Neural crest cell (in vitro differentiated cells): ENCODE data around the gene SMC1B. TPM values are rescaled to one million over a fixed set of nuclear protein-coding genes. Genes with fewer than 3 reads are reported as not detected.

Experiments
- DNase-seq: peaks from one replicate; pipeline ENCODE4 v3.0.0; 2021; ENCODE audit warnings: low read depth, mixed read lengths, low spot score
- H3K27ac Mint-ChIP-seq: one replicate; pipeline ENCODE4 v1.8.0; 2021; ENCODE audit warnings: mild to moderate bottlenecking, mixed read lengths; ENCODE audit not compliant: unreplicated experiment
- H3K27me3 Mint-ChIP-seq: 2 replicates; pipeline ENCODE4 v1.8.0; 2021; ENCODE audit warnings: low read depth, mild to moderate bottlenecking, mixed read lengths
- H3K36me3 Mint-ChIP-seq: 2 replicates; pipeline ENCODE4 v1.8.0; 2021; ENCODE audit warnings: low read depth, mild to moderate bottlenecking, mixed read lengths
- H3K4me1 Mint-ChIP-seq: 2 replicates; pipeline ENCODE4 v1.8.0; 2021; ENCODE audit warnings: mixed read lengths
- H3K4me3 Mint-ChIP-seq: one replicate; pipeline ENCODE4 v1.8.0; 2021; ENCODE audit warnings: mild to moderate bottlenecking, mixed read lengths
- H3K9me3 Mint-ChIP-seq: 2 replicates; pipeline ENCODE4 v1.8.0; 2021; ENCODE audit warnings: mixed read lengths
- total RNA-seq: library from RNA; stranded (reverse); gene quantifications from 2 replicates; pipeline ENCODE4 v1.2.1, GENCODE V29; 2021
- TF ChIP-seq, protein P1 (sequence below): fragments of 200-600 bp; sonication (generic); conservative IDR thresholded peaks from 2 replicates; pipeline ENCODE4 v1.5.0; 2021; ENCODE audit warnings: antibody characterized with exemption, mild to moderate bottlenecking

The SMC1B gene
- total RNA-seq, 1 donor from 2014 or later: not detected

DNA sequence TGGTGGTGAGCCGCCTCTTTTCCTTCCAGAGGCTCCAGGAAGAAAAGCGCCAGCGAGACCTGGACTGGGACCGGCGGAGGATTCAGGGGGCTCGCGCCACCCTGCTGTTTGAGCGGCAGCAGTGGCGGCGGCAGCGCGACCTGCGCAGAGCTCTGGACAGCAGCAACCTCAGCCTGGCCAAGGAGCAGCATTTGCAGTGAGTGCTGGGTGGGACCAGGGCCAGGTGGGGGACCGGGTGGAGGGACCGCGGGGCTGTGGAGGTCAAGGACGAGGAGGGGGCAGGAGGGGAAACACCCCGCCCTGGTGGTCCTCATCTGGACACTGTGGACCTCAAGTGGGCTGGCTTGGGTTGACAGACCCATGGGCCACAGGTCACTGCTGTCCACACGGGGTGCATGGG is 17.5 kb upstream of the SMC1B start:
- Mint-ChIP-seq H3K4me1 (peaks cover 10% of the 10 kb centered on the region), H3K4me3 (no peak overlapping the region), H3K27ac (no peak overlapping the region), H3K36me3 (peaks cover 4% of the 10 kb centered on the region), H3K9me3 (peaks cover 6% of the 10 kb centered on the region), H3K27me3 (no peaks in the 10 kb centered on the region)
- TF ChIP-seq, protein P1, sequence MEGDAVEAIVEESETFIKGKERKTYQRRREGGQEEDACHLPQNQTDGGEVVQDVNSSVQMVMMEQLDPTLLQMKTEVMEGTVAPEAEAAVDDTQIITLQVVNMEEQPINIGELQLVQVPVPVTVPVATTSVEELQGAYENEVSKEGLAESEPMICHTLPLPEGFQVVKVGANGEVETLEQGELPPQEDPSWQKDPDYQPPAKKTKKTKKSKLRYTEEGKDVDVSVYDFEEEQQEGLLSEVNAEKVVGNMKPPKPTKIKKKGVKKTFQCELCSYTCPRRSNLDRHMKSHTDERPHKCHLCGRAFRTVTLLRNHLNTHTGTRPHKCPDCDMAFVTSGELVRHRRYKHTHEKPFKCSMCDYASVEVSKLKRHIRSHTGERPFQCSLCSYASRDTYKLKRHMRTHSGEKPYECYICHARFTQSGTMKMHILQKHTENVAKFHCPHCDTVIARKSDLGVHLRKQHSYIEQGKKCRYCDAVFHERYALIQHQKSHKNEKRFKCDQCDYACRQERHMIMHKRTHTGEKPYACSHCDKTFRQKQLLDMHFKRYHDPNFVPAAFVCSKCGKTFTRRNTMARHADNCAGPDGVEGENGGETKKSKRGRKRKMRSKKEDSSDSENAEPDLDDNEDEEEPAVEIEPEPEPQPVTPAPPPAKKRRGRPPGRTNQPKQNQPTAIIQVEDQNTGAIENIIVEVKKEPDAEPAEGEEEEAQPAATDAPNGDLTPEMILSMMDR: no peak
- DNase-seq: no peak

DNA sequence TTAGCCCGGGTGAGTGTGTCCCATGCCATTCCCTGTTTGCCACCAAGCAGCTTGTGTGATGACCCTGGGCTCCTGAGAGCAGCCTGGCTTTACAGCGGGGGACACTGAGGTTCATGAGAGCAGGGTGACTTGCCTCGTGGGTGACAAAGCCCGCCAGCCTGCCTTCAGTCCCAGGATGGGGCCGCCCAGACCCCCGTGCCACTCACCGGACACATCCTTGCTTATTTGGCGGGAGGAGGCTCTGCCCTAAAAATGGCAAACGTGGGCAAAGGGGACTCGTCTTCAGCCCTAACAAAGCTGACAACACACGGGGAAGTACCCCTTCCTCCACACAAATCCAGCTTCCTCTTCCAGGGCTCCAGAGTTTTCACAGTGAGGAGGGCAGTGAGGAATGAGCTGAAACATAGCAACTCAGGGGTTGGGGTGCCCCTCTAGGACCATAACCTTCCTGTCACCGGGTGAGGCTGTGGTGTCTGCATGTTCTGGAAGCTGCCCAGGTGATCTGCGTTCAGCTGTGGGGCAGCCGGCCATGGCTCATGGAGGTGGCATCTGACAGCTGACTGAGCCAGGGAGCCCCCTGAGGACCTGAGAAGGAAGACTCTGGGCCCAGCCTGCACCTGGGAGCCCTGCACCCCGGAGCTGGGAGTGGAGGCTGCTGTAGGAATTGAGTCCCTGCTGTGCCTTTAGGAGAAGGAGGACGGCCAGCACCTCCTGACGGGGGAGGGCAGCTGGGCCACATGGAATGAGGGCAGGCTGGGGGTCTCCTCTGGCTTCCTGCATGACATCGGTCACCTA is 16.8 kb upstream of the SMC1B start:
- TF ChIP-seq, protein P1: no peak
- Mint-ChIP-seq H3K4me3 (no peak overlapping the region), H3K27ac (no peak overlapping the region), H3K9me3 (peaks cover 6% of the 10 kb centered on the region), H3K4me1 (peaks cover 3% of the 10 kb centered on the region), H3K27me3 (no peaks in the 10 kb centered on the region), H3K36me3 (peaks cover 4% of the 10 kb centered on the region)
- no peak for DNase-seq

DNA sequence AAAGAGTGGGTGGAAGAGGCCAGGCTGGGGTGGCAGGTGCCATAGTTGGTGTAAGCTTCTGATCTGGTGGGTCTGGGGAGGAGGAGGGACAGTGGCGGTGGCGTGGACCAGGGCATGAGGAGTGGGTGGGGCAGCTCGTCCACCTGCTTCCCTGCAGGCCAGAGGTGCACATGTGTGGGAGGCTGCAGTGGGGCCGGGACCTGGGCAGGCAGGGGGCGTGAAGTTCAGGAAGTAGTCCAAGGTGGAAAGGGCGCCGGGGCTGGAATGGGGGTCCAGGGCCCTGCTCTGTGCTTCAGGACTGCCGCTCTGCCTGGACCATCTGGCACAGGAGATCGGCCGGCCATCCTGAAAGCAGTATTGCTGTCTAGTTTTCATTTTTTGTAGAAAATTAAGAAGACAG is 16.0 kb upstream of the SMC1B start:
- no peak overlapping the region for H3K4me3 Mint-ChIP-seq
- TF ChIP-seq, protein P1: no peak

DNA sequence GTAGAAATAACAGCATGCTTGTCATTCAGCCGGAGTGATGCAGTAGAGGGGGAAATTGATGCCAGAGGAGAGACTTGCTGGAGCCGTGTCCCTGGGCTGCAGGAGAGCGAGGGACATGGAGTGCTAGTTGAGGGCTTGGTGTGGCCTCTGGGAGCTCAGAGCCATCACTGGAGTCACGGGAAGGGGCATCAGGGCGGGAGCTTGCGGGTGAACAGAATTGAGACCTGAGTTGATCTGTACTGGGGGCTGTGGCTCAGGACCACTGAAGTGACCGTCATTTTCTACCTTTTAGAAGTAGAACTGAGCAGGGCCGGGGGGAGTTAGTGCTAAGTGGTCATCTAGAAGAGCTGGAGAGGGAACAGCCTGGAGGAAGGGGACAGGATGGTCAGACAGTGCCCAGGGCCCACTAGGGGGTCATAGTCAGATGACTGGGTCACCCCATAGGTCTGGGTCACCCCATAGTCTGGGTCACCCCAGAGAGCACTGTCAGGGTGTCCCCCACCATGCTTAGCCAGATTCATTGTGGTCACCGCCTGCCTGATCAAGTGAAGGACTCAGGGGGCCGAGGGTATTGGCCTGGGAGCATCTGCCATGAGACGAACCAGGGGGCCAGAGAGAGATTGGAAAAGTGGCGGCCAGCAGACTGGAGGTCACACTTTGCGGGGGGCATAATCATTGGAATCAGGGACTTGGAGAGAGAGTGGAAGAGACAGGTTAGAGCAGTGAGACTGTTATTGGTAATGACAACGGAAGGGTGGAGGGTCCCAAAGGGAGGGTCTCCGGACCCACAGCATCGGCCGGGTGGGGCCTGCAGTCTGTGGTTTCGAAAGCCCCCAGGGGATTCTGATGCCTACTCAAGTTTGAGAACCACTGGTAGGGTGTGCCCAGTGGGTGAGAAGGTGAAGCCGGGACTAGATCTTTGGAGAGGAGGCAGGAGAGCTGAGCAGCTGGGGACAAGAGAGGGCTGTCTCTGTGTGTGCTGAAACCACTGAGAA is 15.3 kb upstream of the SMC1B start:
- peak overlapping the region; percentile 14 for H3K27ac Mint-ChIP-seq
- H3K27me3 Mint-ChIP-seq: no peaks in the 10 kb centered on the region
- H3K9me3 Mint-ChIP-seq: peaks cover 6% of the 10 kb centered on the region
- H3K4me1 Mint-ChIP-seq: no peaks in the 10 kb centered on the region
- DNase-seq: no peak
- no peak overlapping the region for H3K4me3 Mint-ChIP-seq
- TF ChIP-seq, protein P1: no peak
- peaks cover 4% of the 10 kb centered on the region for H3K36me3 Mint-ChIP-seq

More for the DNA sequence above, 16.0 kb upstream of the SMC1B start:
- H3K27ac Mint-ChIP-seq: peak overlapping the region; percentile 14
- H3K9me3 Mint-ChIP-seq: peaks cover 6% of the 10 kb centered on the region
- H3K4me1 Mint-ChIP-seq: no peaks in the 10 kb centered on the region
- no peak for DNase-seq
- no peaks in the 10 kb centered on the region for H3K27me3 Mint-ChIP-seq
- peaks cover 4% of the 10 kb centered on the region for H3K36me3 Mint-ChIP-seq

DNA sequence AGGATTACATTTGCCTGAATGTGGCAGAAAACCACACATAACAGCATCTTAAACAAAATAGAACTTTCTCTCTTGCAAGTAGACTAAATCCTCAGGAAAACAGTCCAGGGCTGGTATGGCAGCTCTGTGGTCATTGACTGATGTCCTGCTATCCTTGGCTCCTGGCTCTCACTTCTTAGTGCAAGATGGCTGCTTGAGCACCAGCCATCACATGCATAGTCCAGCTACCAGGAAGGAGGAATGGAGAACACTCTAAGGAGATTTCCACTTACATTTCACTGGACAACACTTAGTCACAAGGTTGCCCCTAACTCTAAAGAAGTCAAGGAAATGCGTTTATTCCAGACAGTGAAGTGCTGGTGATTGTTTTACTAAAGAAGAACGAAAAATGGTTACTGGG is 13.7 kb upstream of the SMC1B start:
- DNase-seq: no peak
- Mint-ChIP-seq H3K36me3 (peaks cover 4% of the 10 kb centered on the region), H3K27me3 (no peaks in the 10 kb centered on the region), H3K4me3 (no peak overlapping the region), H3K4me1 (peaks cover 3% of the 10 kb centered on the region), H3K27ac (no peak overlapping the region), H3K9me3 (peaks cover 6% of the 10 kb centered on the region)
- TF ChIP-seq, protein P1: no peak
